Endothelial cell (in vitro differentiated cells): ENCODE data around the gene ASGR1. TPM values are rescaled to one million over a fixed set of nuclear protein-coding genes. Genes with fewer than 3 reads are reported as not detected.

ENCODE experiments used
- DNase-seq: peaks from one replicate; pipeline ENCODE4 v3.0.0; 2021; ENCODE audit warnings: low spot score
- H3K27ac Mint-ChIP-seq: one replicate; pipeline ENCODE4 v1.8.0; 2021; ENCODE audit warnings: mixed read lengths, inconsistent platforms; ENCODE audit not compliant: unreplicated experiment
- H3K27me3 Mint-ChIP-seq: one replicate; pipeline ENCODE4 v1.8.0; 2021; ENCODE audit warnings: mild to moderate bottlenecking, moderate library complexity, mixed read lengths, inconsistent platforms; ENCODE audit not compliant: unreplicated experiment
- H3K36me3 Mint-ChIP-seq: one replicate; pipeline ENCODE4 v1.8.0; 2021; ENCODE audit warnings: mild to moderate bottlenecking, low read depth, mixed read lengths, inconsistent platforms; ENCODE audit not compliant: unreplicated experiment
- H3K4me1 Mint-ChIP-seq: one replicate; pipeline ENCODE4 v1.8.0; 2021; ENCODE audit warnings: mild to moderate bottlenecking, mixed read lengths, inconsistent platforms; ENCODE audit not compliant: unreplicated experiment
- H3K4me3 Mint-ChIP-seq: one replicate; pipeline ENCODE4 v1.8.0; 2021; ENCODE audit warnings: mild to moderate bottlenecking, mixed read lengths, inconsistent platforms; ENCODE audit not compliant: unreplicated experiment
- H3K9me3 Mint-ChIP-seq: one replicate; pipeline ENCODE4 v1.8.0; 2021; ENCODE audit warnings: mixed read lengths, inconsistent platforms; ENCODE audit not compliant: unreplicated experiment
- CTCF ChIP-seq: fragments of 200-600 bp; sonication (generic); IDR thresholded peaks from one replicate; pipeline ENCODE4 v1.5.0; 2021; ENCODE audit warnings: antibody characterized with exemption; ENCODE audit not compliant: unreplicated experiment
- total RNA-seq: library from RNA; stranded (reverse); fragmentation: NEBNext Ultra II Directional; extraction: Animal tissue kit (Norgen Biotek cat#: 25700); gene quantifications from one replicate; pipeline ENCODE4 v1.2.1, GENCODE V29; 2021; ENCODE audit not compliant: unreplicated experiment

Gene ASGR1
- total RNA-seq, 1 donor from 2014 or later: 23.9 TPM

DNA sequence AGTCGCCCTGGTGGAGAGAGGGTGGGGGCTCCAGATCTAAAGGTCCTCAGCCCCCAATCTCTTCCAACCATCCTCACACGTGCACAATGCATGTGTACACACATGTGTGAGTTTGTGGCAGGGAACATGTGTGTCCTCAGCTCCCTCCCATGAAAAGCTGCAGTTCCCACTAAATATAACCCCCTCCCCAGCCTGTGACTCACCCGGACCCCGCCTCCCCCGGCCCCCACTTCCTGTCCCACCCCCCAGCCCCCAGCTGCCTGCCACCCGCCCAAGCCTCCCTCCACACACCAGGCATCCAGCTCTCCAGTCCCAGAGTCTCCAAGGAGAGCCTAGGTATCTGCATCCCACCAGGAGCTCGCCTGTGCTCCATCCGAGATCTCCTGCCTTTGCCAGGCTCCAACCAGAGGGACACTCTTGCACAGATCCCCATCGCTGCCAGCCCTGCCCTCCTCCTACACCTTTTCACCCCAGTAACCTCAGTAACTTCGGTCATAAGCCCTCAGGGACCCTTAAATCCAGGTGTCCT lies 36.5 kb upstream of the ASGR1 start:
- TF ChIP-seq CTCF: no peak
- H3K9me3 Mint-ChIP-seq: no peaks in the 10 kb centered on the region
- no peak for DNase-seq
- H3K4me1 Mint-ChIP-seq: peaks cover 61% of the 10 kb centered on the region
- H3K36me3 Mint-ChIP-seq: peaks cover 8% of the 10 kb centered on the region
- H3K27me3 Mint-ChIP-seq: peaks cover 39% of the 10 kb centered on the region
- peak overlapping the region; percentile 100 for H3K27ac Mint-ChIP-seq
- H3K4me3 Mint-ChIP-seq: peak overlapping the region; percentile 92

DNA sequence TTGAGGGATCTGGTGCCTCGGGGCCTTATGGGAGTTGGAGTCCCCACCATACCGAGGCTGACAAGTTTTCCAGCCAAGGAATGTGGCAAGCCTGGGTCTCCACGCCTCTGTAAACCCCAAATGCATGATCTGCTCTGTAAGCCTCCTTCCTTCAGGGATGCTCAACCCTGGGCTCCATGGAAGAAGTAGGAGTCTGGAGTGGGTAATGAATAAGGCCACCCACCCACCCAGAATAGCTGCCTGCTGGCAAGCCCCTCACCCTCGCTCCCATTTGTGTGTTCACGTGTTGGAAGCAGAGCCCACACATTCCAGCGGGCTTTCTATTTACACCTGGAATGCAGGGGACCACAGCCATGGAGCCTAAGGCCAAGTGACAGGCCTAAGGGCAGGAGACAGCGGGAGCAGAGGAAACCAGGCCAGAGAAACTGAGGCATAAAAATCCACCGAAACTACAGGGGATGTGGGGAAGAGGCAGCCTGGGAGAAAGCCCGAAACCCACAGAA lies 36.0 kb upstream of the ASGR1 start:
- Mint-ChIP-seq H3K36me3 (peaks cover 8% of the 10 kb centered on the region), H3K27ac (peak overlapping the region; percentile 100), H3K27me3 (peaks cover 34% of the 10 kb centered on the region), H3K4me1 (peaks cover 57% of the 10 kb centered on the region), H3K4me3 (peak overlapping the region; percentile 92), H3K9me3 (no peaks in the 10 kb centered on the region)
- TF ChIP-seq CTCF: no peak
- DNase-seq: no peak

GRCh38 chr17:7214300-7215135 lies 35.3 kb upstream of the ASGR1 start:
- H3K36me3 Mint-ChIP-seq: peaks cover 8% of the 10 kb centered on the region
- peak overlapping the region; percentile 92 for H3K4me3 Mint-ChIP-seq
- peaks cover 34% of the 10 kb centered on the region for H3K27me3 Mint-ChIP-seq
- peaks cover 55% of the 10 kb centered on the region for H3K4me1 Mint-ChIP-seq
- H3K27ac Mint-ChIP-seq: peak overlapping the region; percentile 100
- TF ChIP-seq CTCF: no peak
- peak; percentile 100 for DNase-seq
- no peaks in the 10 kb centered on the region for H3K9me3 Mint-ChIP-seq

GRCh38 chr17:7213895-7214299 lies 34.7 kb upstream of the ASGR1 start:
- no peaks in the 10 kb centered on the region for H3K9me3 Mint-ChIP-seq
- DNase-seq: peak; percentile 92
- H3K4me1 Mint-ChIP-seq: peaks cover 52% of the 10 kb centered on the region
- peak overlapping the region; percentile 92 for H3K4me3 Mint-ChIP-seq
- peaks cover 29% of the 10 kb centered on the region for H3K27me3 Mint-ChIP-seq
- H3K27ac Mint-ChIP-seq: peak overlapping the region; percentile 100
- peak; percentile 72 for TF ChIP-seq CTCF
- peaks cover 8% of the 10 kb centered on the region for H3K36me3 Mint-ChIP-seq
